ENCODE measurements around the gene OCA2.

Gene OCA2

GRCh38 chr15:28080386-28080785 lies 18.7 kb downstream of the OCA2 start:
- DNase-seq (ENCODE audit: low read depth, low spot score) = no peak

- DNase-seq (ENCODE audit: low read depth, low spot score) = no peak
Measured at GRCh38 chr15:28079313-28079969, 19.7 kb downstream of the OCA2 start.

DNA sequence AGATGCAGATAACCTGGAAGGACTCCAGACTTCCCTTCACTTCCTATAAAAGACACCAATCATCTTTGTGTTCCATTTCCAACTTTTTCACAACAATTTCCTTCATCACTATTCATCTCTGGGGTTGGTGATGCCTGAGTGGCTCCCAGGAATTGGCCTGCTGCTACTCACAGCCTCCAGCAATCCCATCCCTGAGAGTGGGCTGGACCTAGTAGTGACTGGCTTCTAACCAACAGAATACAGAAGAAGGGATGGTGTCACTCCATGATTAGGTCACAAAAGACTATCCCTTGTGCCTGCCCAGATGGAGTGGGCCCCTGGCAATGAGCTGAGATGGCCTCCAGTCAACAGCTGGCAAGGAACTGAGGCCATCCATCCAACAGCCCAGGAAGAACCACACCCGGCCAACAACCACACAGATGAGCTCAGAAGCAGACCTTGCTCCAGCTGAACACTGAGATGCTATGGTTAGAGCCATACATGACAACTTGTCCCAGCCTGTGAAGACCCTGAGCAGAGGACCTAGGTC lies 20.9 kb downstream of the OCA2 start:
- peak; percentile 14 for DNase-seq (ENCODE audit: low read depth, low spot score)

DNA sequence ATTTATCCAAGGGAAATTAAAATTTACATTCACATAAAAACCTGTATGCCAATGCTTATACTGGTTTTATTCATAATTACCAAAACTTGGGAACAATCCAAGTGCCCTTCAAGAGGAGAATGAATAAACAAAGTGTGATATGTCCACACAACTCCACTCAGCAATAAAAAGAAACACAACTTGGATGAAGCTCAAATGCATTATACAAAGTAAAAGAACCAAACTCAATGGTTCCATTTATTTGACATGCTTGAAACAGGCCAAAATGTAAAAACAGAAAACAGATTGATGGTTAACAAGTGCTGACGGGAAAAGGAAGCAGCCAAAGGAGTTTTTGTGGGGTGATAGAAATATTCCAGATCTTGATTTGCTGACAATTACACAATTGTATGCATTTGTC lies 23.5 kb downstream of the OCA2 start:
- DNase-seq (ENCODE audit: low read depth, low spot score) = no peak

GRCh38 chr15:28068930-28069329 lies 30.2 kb downstream of the OCA2 start:
- DNase-seq (ENCODE audit: low read depth, low spot score) = no peak

DNA sequence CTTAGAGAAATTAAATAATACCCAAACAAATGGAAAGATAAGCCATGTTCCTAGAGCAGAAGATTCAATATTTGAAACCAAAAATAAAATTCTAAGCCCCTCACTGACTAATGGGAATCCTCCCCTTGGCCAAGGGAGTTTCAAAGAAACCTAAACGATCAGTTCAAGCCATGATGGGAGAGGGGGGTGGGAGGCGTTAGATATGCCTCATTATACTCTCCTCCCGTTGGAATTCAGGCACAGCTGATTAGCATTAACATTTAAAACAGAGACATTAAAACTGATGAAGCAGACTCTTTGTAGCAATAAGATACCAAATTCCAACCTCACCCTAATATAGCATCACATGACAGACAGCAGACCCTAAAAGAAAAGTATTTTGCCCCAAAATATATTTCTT lies 32.9 kb downstream of the OCA2 start:
- no peak for DNase-seq (ENCODE audit: low read depth, low spot score)

DNA sequence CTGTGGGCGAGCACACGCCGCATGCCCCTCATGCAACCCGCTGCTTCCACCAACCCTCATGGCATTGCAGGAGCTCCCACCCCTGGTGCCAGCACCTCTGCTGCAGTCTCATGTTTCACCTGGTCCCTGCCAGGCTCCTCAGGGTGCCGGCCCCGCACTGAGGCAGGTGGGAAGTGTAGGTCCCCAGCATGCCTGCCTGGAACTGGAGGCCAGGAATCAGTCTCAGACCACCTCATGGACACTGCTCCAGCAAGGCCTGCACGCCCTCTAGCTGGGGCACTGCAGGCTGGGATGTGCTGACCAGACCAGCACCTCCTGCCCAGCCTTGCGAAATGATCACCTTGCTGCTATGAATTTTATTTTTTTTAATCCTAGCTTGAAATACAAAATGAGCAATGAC lies 39.1 kb downstream of the OCA2 start:
- no peak for DNase-seq (ENCODE audit: low read depth, low spot score)

DNA sequence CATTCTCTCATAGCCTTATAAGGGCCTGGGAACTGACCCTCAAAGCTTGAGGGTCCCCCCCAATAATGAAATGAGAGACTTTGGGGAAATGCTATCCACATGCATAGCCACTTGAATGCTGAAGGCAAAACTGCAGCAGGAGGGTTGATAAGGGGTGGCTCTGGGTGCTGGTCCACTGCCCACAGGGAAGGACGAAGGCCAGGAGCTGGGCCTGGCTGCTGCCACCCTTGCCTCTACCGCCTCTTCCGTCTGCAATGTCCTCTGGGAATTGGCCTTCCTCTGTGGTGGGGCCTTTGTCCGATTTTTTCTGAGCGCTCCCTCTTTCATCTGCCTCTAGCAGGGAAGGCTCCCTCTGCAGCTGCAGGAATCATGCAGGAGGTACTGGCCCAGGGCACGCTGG lies 41.0 kb downstream of the OCA2 start:
- DNase-seq (ENCODE audit: low read depth, low spot score) = no peak

- no peak for DNase-seq (ENCODE audit: low read depth, low spot score)
Measured at GRCh38 chr15:28051955-28052633, 47.0 kb downstream of the OCA2 start.

DNA sequence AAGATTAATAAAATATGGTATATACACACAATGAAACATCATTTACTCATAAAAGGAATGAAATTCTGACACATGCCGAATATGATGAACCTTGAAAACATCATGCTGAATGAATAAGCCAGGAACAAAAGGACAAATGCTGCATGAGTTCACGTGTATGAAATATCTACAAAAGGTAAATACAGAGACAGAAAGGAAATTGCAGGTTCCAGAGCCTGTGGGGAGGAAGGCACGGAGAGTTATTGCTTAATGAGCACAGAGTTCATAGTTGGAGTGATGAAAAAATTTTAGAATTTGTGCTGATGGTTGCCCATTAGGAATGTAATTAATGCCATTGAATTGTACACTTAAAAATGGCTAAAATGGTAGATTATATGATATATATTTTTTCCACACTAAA lies 49.5 kb downstream of the OCA2 start:
- no peak for DNase-seq (ENCODE audit: low read depth, low spot score)

GRCh38 chr15:28047277-28047676 lies 51.8 kb downstream of the OCA2 start:
- DNase-seq (ENCODE audit: low read depth, low spot score) = no peak

- no peak for DNase-seq (ENCODE audit: low read depth, low spot score)
Measured at GRCh38 chr15:28044121-28044672, 54.9 kb downstream of the OCA2 start.

GRCh38 chr15:28043691-28044091 lies 55.4 kb downstream of the OCA2 start:
- no peak for DNase-seq (ENCODE audit: low read depth, low spot score)

- no peak for DNase-seq (ENCODE audit: low read depth, low spot score)
Measured at GRCh38 chr15:28037969-28038590, 61.0 kb downstream of the OCA2 start.

GRCh38 chr15:28033443-28033842 lies 65.7 kb downstream of the OCA2 start:
- no peak for DNase-seq (ENCODE audit: low read depth, low spot score)

DNA sequence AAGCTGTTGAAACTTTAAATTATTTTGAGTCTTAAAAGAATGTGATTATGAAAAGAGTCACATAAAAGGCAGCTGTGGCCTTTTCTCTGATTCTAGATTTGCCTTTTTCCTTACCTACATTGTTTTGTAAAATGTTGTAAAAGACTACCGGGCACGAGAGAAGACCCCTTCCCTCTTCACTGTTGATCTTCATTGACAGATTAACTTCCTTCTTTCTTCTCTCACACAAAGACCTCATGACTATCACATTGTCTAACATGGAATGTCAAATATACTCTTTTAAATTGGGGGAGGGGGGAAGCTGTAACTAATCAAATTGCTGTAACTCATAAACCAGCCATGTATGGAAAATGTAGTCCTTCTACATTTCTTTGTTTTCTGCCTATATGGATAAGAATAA lies 68.3 kb downstream of the OCA2 start:
- no peak for DNase-seq (ENCODE audit: low read depth, low spot score)

DNA sequence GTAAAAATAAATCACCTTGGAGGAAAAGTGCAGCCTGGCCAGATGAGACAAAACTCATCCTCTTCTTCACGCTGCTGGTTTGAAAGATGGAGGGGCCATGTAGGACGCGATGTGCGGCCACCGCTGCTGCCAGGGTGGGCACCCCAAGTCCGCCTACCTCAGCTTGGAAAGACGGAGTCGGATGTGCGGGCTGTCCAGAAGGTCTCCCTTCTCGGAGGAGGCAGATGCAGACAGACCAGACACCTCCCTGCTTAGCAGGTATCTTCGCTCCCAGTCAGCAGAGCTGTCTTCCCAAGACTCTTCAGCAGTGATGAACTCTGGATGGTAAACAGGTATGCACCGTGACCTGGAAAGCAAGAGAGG lies 71.4 kb downstream of the OCA2 start:
- no peak for DNase-seq (ENCODE audit: low read depth, low spot score)

- no peak for DNase-seq (ENCODE audit: low read depth, low spot score)
Measured at GRCh38 chr15:28026764-28027713, 72.1 kb downstream of the OCA2 start.

- DNase-seq (ENCODE audit: low read depth, low spot score) = no peak
Measured at GRCh38 chr15:28026221-28026620, 72.9 kb downstream of the OCA2 start.

DNA sequence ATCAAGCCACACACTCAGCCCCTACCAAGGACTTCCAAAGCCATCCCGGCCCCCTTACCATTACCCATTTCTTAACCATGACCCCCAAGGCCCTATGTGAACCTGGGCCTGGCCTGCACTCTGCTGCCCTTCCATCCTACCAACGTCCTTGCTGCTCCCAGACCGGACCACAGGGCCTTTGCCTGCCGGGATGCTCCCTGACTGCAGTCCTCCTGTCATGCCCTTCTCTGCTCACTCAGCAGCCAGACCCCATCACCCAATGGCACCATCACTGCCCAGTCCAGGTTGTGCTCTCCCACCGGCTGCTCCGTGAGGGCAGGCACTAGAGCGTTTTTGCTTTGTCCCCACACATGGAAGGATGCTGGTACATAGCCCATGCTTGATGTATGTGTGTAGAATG lies 73.7 kb downstream of the OCA2 start:
- no peak for DNase-seq (ENCODE audit: low read depth, low spot score)

DNA sequence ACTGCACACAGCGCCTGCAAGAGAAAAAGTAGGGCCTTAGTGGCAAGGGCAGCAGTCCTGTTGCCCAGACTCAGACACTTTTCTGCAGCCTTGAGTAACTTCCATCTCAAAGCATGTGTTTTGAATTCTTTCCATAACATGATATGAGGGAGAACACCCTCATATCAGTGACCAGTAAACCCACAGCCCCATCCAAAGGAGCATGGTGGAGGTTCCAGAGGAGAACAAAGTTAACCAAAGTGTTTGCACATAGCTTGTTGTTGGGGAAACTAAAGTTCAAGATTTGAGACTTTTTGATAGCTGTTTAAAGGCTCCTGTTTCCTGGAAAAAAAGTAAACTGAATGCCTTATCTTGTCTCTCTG lies 74.2 kb downstream of the OCA2 start:
- DNase-seq (ENCODE audit: low read depth, low spot score) = no peak
